H1 (cell line): ENCODE measurements around the gene KRT77. TPM values are rescaled to one million over a fixed set of nuclear protein-coding genes. Genes with fewer than 3 reads are reported as not detected.

Experiments
- NRF1 ChIP-seq: IDR thresholded peaks from 2 replicates; pipeline ENCODE4 v1.6.1; 2011; ENCODE audit warnings: mild to moderate bottlenecking, low read depth, low read length, improper control_type of control experiment
- polyA plus RNA-seq, 7 experiments: library from polyadenylated mRNA; depleted of rRNA in 3 of 7; stranded (reverse) in 5 of 7; unstranded in 2 of 7; fragments of >200 nt in 5 of 7; fragments of 200-250 nt in 2 of 7; gene quantifications; 1 replicate in 5 of 7; 2 replicates in 1 of 7; 4 replicates in 1 of 7; pipeline versions ENCODE4 v1.2.1 to v1.2.3, GENCODE V29; 2011 to 2013; ENCODE audit warnings: missing spikeins in 2 of 7, mixed read lengths in 2 of 7
- total RNA-seq: library from RNA; stranded (reverse); fragmentation: NEBNext Ultra II Directional; extraction: Animal tissue kit (Norgen Biotek cat#: 25700); gene quantifications from 2 replicates; pipeline ENCODE4 v1.2.1, GENCODE V29; 2021

Gene KRT77
- total and polyA plus RNA-seq, 2 of the 8 experiments (the other 6 are each of a cell fraction or from before 2014, with no cell fraction given), result 0.02 TPM; not detected in 1

DNA sequence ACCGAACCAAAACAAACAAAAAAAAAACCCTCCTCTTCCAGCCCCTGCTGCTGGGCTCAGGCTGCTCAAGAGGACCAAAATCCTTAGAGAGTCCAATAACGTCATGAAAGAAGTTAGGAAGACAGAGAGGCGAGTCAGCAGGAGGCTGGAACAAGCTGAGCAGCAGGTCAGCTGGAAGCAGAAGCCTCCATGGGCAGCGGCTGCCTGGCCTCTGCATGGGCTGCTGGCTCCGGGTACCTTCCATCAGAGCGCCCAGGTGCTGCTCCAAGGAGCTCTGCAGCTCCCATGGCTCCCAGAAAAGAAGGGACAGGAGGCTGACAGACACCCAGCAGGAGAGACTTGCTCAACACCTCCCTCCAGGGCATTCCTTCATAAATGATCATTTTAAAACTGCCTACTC is 48.1 kb downstream of the KRT77 start (continued):
- no peak for TF ChIP-seq NRF1
